ENCODE data around the gene FAM222A. TPM values are rescaled to one million over a fixed set of nuclear protein-coding genes. Genes with fewer than 3 reads are reported as not detected.

FAM222A gene
- total RNA-seq, 4 donors from 2014 or later: 1.4 to 3.0 (median 1.8) TPM

DNA sequence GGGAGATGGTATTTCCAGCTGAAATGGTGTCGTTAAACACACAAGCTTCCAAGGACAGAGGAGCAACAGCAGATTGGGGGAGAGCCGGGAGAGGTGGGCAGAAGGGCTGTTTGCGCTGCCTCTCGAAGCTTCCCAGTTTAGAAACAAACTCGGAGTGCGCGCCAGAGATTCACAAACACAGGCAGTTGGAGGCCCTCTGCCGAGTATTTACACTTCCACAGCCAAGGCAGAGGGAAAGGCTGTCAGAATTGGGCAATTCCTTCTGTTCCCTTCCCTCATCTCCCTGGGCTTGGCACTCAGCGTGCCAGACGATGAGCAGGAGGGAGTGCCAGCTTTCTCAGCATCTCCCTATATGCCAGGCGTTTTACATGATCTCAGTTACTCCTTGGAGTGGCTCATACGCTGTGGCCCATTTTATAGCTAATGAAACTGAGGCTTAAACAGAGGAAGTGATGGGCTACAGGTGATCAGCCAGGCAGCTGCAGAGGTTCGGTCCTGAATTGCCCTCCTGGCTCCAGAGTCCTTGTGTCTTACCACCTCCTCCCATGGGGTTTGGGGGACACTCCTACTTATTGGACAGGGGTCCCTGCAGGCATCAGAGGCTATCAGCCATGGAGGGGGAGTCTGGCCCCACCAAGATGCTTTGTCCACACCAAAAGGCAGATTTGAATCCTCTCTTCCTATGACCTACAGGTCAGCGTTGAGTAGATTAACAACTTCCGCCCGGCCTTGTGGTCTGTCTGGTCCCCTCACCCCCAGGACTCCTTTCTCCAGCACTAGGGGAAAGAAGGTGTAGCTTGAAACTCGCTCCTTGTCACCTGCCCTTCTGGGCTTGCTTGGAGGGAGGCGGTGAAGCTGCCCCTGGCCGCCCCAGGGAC, 3.1 kb downstream of the FAM222A start:
- Histone ChIP-seq H3K27ac (peak overlapping the region; percentile 8 to 86 (median 33)), H3K27me3 (peaks cover 10% of the 10 kb centered on the region), H3K36me3 (no peaks in the 10 kb centered on the region), H3K4me1 (peaks cover 9 to 35% (median 22%) of the 10 kb centered on the region in 4 donors), H3K4me3 (no peak overlapping the region), H3K9me3 (no peaks in the 10 kb centered on the region)
- in situ Hi-C loops (cut with MboI; ENCODE audit: low pct_ligation_motif_present in 1 of 4, low pct_unique_long_range_greater_than_20kb in 1 of 4, low sequenced_read_pairs in 3 of 4): no loop called here
- TF ChIP-seq POLR2A (IDR thresholded peaks at IDR 0.05): no peak
- TF ChIP-seq POLR2AphosphoS5 (IDR thresholded peaks at IDR 0.05): peak in 2 of 3 donors; percentile 31 to 65
- TF ChIP-seq EP300 (IDR thresholded peaks at IDR 0.05; ENCODE audit: low read depth): no peak
- TF ChIP-seq, protein P1, sequence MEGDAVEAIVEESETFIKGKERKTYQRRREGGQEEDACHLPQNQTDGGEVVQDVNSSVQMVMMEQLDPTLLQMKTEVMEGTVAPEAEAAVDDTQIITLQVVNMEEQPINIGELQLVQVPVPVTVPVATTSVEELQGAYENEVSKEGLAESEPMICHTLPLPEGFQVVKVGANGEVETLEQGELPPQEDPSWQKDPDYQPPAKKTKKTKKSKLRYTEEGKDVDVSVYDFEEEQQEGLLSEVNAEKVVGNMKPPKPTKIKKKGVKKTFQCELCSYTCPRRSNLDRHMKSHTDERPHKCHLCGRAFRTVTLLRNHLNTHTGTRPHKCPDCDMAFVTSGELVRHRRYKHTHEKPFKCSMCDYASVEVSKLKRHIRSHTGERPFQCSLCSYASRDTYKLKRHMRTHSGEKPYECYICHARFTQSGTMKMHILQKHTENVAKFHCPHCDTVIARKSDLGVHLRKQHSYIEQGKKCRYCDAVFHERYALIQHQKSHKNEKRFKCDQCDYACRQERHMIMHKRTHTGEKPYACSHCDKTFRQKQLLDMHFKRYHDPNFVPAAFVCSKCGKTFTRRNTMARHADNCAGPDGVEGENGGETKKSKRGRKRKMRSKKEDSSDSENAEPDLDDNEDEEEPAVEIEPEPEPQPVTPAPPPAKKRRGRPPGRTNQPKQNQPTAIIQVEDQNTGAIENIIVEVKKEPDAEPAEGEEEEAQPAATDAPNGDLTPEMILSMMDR (IDR thresholded peaks at IDR 0.05): no peak
- peak; percentile 48 for DNase-seq
- WGBS, 2 donors (ENCODE audit: low coverage in 1 of 2): 55 to 79% methylated on average over 4 to 18 of the region's 19 CpGs
- intact Hi-C loops (cut with DNase I; ENCODE audit: low total_unique reads): loop anchor here (5.0 to 10.0 kb wide), 2 partner anchors 58 to 969 kb away; no protein-coding TSS in a partner anchor

DNA sequence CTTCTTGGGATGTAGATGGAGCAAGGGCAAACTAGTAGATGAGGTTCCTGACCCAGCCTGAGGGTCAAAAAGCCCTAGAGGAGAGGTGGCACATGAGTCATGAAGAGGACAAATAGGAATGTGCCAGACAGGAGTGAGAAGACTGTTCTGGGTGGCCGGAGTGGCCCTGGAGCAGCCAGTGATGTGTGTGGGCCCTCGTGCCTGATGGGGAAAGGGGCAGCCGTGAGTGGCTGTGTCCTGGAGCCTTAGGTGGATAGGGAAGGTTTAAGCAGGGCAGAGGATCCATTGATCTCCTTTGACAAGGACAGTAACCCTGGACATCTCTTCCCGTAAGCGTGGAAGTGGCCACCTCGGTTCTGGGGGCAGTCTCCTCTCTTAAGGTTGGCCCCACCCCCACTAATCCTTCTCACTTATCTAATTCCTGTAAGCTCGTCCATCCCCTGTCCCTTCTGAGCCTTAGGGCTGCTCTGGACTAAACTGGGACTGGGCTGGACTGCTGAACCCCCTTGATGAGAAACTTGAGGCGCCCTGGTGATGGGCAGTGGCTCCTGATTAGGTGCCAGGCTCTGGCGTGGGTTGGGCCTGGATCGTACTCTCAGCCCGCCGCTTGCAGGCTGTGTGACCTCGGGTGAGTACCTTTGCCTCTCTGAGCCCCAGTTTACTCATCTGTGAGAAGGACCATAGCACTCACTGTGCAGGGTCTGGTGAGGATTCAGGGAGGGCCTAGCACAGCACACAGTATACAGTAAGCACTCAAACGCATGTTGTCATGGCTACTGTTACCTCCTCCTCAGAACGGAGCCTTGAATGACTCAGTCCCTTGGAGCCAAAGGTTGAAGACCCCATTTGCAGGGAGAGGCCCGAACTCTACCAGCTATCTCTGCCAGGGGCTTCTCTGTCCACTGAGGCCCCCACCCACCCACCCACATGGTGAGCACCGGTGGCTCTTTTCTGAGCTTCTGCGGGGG, 4.0 kb downstream of the FAM222A start:
- in situ Hi-C loops (cut with MboI; ENCODE audit: low pct_ligation_motif_present in 1 of 4, low pct_unique_long_range_greater_than_20kb in 1 of 4, low sequenced_read_pairs in 3 of 4): no loop called here
- TF ChIP-seq POLR2A (IDR thresholded peaks at IDR 0.05): no peak
- TF ChIP-seq POLR2AphosphoS5 (IDR thresholded peaks at IDR 0.05): no peak
- TF ChIP-seq EP300 (IDR thresholded peaks at IDR 0.05; ENCODE audit: low read depth): no peak
- TF ChIP-seq, protein P1 (IDR thresholded peaks at IDR 0.05): no peak

GRCh38 chr12:109718390-109718789, 4.8 kb downstream of the FAM222A start:
- H3K9me3 ChIP-seq: no peaks in the 10 kb centered on the region
- H3K36me3 ChIP-seq: no peaks in the 10 kb centered on the region
- peaks cover 24 to 48% (median 34%) of the 10 kb centered on the region in 4 donors for H3K4me1 ChIP-seq
- TF ChIP-seq, protein P1 (IDR thresholded peaks at IDR 0.05): no peak
- TF ChIP-seq POLR2A (IDR thresholded peaks at IDR 0.05): no peak
- no peak for TF ChIP-seq POLR2AphosphoS5 (IDR thresholded peaks at IDR 0.05)
- TF ChIP-seq EP300 (IDR thresholded peaks at IDR 0.05; ENCODE audit: low read depth): no peak
- no peak overlapping the region for H3K4me3 ChIP-seq
- no peak for DNase-seq
- intact Hi-C loops (cut with DNase I; ENCODE audit: low total_unique reads) (loop anchor here (5.0 to 10.0 kb wide), 2 partner anchors 56 to 971 kb away; no protein-coding TSS in a partner anchor), in situ Hi-C loops (cut with MboI; ENCODE audit: low pct_ligation_motif_present in 1 of 4, low pct_unique_long_range_greater_than_20kb in 1 of 4, low sequenced_read_pairs in 3 of 4) (no loop called here)
- 30% methylated on average over 26 of the region's 33 CpGs; no CpG with 5 or more reads in 1 of the 2 donors for WGBS, 2 donors (ENCODE audit: low coverage in 1 of 2)
- peaks cover 10% of the 10 kb centered on the region for H3K27me3 ChIP-seq
- H3K27ac ChIP-seq: no peak overlapping the region

More for the DNA sequence above, 4.0 kb downstream of the FAM222A start:
- Histone ChIP-seq H3K36me3 (no peaks in the 10 kb centered on the region), H3K4me1 (peaks cover 18 to 41% (median 27%) of the 10 kb centered on the region in 4 donors), H3K9me3 (no peaks in the 10 kb centered on the region), H3K4me3 (no peak overlapping the region), H3K27ac (no peak overlapping the region), H3K27me3 (peaks cover 10% of the 10 kb centered on the region)
- intact Hi-C loops (cut with DNase I; ENCODE audit: low total_unique reads): loop anchor here (5.0 to 10.0 kb wide), 2 partner anchors 57 to 970 kb away; no protein-coding TSS in a partner anchor
- WGBS, 2 donors (ENCODE audit: low coverage in 1 of 2): 75 to 94% methylated on average over 3 to 18 of the region's 18 CpGs
- DNase-seq: no peak
